Measurements from ENCODE around the gene C12orf42.

C12orf42 gene
- total RNA-seq: 0.37 to 8.6 (median 2.6) reads per million in 9 experiments

- H3K4me1 Mint-ChIP-seq (ENCODE audit: low read depth in 2 of 2): peaks cover 7 to 10% of the 10 kb centered on the region in 2 donors
- peak within 1 kb of the TSS; percentile 77 to 84 for H3K4me3 Mint-ChIP-seq
- peak within 1 kb of the TSS; percentile 49 to 84 for H3K27ac Mint-ChIP-seq
- no peaks in the 10 kb centered on the region for H3K9me3 Mint-ChIP-seq
- ATAC-seq (replicated peaks) (peak; percentile 89), DNase-seq (peak; percentile 45 to 52 (median 50))
- no peaks in the 10 kb centered on the region for H3K36me3 Mint-ChIP-seq (ENCODE audit: insufficient read depth)
- peaks cover 0 to 32% of the 10 kb centered on the region in 2 donors for H3K27me3 Mint-ChIP-seq
Observed at GRCh38 chr12:103495469-103496456, at the start of gene C12orf42. Gene C12orf42 (minus strand): TSS chr12:103495968. CDS start chr12:103478426, 17,542 bp downstream.

DNA sequence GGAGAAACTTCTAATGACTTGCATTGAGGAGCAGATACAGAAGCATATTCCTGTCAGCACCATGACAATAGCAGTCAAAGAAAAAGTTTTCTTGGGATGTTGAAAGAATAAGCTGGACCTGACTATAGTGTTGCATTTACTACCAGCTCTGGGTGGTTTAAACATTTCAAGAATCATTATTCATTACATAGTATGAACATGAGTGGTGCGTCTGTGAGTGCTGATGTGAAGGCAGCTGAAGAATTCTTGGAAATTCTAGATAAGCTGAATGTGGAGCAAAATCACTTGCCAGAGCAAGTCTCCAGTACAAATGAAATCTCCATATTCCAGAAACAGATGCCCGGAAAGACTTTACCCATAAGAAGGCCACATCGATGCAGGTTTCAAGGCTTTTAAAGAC is 46.3 kb upstream of the C12orf42 start:
- Mint-ChIP-seq H3K36me3 (ENCODE audit: insufficient read depth) (no peaks in the 10 kb centered on the region), H3K4me3 (no peak overlapping the region), H3K4me1 (ENCODE audit: low read depth in 2 of 2) (peaks cover 0 to 2% of the 10 kb centered on the region in 2 donors), H3K9me3 (no peaks in the 10 kb centered on the region), H3K27ac (no peak overlapping the region), H3K27me3 (peaks cover 0 to 7% of the 10 kb centered on the region in 2 donors)
- ATAC-seq (replicated peaks): no peak
- no peak for DNase-seq

- no peak overlapping the region for H3K4me3 Mint-ChIP-seq
- no peaks in the 10 kb centered on the region for H3K27me3 Mint-ChIP-seq
- no peak for ATAC-seq (replicated peaks)
- no peak for DNase-seq
- H3K4me1 Mint-ChIP-seq (ENCODE audit: low read depth in 2 of 2): peaks cover 0 to 2% of the 10 kb centered on the region in 2 donors
- no peaks in the 10 kb centered on the region for H3K36me3 Mint-ChIP-seq (ENCODE audit: insufficient read depth)
- no peak overlapping the region for H3K27ac Mint-ChIP-seq
- no peaks in the 10 kb centered on the region for H3K9me3 Mint-ChIP-seq
Observed at GRCh38 chr12:103540319-103540718, 44.6 kb upstream of the C12orf42 start.

GRCh38 chr12:103538397-103538796 is 42.6 kb upstream of the C12orf42 start:
- ATAC-seq (replicated peaks) (no peak), DNase-seq (no peak)
- no peaks in the 10 kb centered on the region for H3K9me3 Mint-ChIP-seq
- no peak overlapping the region for H3K27ac Mint-ChIP-seq
- H3K4me3 Mint-ChIP-seq: no peak overlapping the region
- no peaks in the 10 kb centered on the region for H3K36me3 Mint-ChIP-seq (ENCODE audit: insufficient read depth)
- no peaks in the 10 kb centered on the region for H3K27me3 Mint-ChIP-seq
- H3K4me1 Mint-ChIP-seq (ENCODE audit: low read depth in 2 of 2): peaks cover 0 to 2% of the 10 kb centered on the region in 2 donors

- peaks cover 14 to 21% of the 10 kb centered on the region in 2 donors for H3K27me3 Mint-ChIP-seq
- peaks cover 0 to 5% of the 10 kb centered on the region in 2 donors for H3K4me1 Mint-ChIP-seq (ENCODE audit: low read depth in 2 of 2)
- no peak overlapping the region for H3K27ac Mint-ChIP-seq
- no peak overlapping the region for H3K4me3 Mint-ChIP-seq
- DNase-seq: no peak
- no peaks in the 10 kb centered on the region for H3K36me3 Mint-ChIP-seq (ENCODE audit: insufficient read depth)
- peaks cover 0 to 2% of the 10 kb centered on the region in 2 donors for H3K9me3 Mint-ChIP-seq
- ATAC-seq (replicated peaks): no peak
Observed at GRCh38 chr12:103530307-103531066, 34.7 kb upstream of the C12orf42 start.

DNA sequence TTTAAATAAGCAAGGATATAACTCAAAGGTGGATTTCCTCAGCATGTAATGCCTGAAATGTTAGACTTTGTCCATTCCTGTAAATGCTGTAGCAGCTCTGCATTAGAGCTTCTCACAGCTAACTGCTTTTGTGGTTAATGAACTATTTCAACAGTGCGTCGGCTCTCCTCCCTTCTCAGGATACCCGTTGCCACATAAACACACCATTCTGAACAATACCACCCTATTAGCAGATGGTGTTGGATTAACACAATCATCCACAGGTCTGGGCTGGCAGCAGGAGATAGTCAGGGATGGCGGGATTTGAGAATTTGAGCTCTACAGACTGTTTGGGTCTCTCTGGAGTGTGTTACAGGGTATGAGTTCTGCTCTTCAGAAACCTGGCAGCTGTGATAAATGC is 33.5 kb upstream of the C12orf42 start:
- Mint-ChIP-seq H3K27me3 (peaks cover 14 to 21% of the 10 kb centered on the region in 2 donors), H3K4me1 (ENCODE audit: low read depth in 2 of 2) (peaks cover 0 to 5% of the 10 kb centered on the region in 2 donors), H3K9me3 (peaks cover 0 to 2% of the 10 kb centered on the region in 2 donors), H3K27ac (no peak overlapping the region), H3K4me3 (no peak overlapping the region), H3K36me3 (ENCODE audit: insufficient read depth) (no peaks in the 10 kb centered on the region)
- ATAC-seq (replicated peaks): no peak
- no peak for DNase-seq

DNA sequence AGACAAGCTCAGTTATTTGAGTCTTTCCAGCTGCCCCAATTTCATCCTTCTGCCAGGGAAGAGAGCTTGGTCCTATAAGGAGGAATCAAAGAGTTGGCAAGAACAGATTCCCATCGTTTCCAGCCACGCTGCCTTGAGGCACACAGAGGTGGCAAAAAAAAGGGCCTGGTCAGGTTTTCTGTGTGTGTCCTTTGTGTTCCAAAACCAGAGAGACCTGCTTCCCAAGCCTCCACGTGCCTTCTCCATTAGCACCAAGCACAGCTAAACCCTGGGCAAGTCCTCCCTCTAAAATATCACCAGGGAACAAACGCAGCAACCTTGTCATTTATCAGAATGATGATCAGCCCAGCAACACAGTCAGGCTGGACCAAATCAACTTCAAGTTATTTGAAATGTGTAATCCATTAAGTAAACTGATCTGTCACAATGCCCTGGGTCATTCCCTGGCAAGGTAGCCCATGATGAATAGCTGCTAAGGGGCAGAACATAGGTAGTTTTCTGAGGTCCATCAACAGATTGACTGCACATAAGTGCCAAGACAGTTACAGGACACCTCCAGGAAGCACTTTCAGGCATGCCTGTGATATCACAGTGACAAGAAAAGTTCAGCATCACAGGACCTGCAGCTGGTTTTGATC is 28.6 kb upstream of the C12orf42 start:
- H3K27me3 Mint-ChIP-seq: peaks cover under 1 to 21% of the 10 kb centered on the region in 2 donors
- no peaks in the 10 kb centered on the region for H3K36me3 Mint-ChIP-seq (ENCODE audit: insufficient read depth)
- peaks cover 0 to 2% of the 10 kb centered on the region in 2 donors for H3K9me3 Mint-ChIP-seq
- ATAC-seq (replicated peaks): no peak
- no peak overlapping the region for H3K4me3 Mint-ChIP-seq
- no peak for DNase-seq
- H3K4me1 Mint-ChIP-seq (ENCODE audit: low read depth in 2 of 2): no peaks in the 10 kb centered on the region
- no peak overlapping the region for H3K27ac Mint-ChIP-seq

DNA sequence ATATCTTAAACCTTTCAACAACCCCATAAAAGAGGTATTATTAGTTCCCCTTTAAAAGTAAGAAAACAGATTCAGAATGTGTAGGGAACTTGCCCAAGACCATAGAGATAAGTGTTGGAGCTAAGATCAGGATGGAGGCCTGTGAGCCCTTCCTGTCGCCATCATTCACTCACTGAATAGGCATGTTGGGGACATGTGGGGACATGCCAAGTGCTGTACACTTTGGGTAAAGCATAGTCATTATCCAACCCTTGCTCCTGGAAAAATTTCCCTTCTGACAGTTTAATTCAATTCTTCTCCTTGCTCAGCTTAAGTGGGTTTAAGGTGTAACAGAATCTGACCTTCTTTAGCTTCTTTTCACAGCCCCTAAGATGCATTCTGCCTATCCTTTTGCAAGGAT is 28.0 kb upstream of the C12orf42 start:
- Mint-ChIP-seq H3K36me3 (ENCODE audit: insufficient read depth) (no peaks in the 10 kb centered on the region), H3K4me1 (ENCODE audit: low read depth in 2 of 2) (no peaks in the 10 kb centered on the region), H3K27ac (no peak overlapping the region), H3K9me3 (peaks cover 0 to 2% of the 10 kb centered on the region in 2 donors), H3K27me3 (peaks cover 0 to 15% of the 10 kb centered on the region in 2 donors), H3K4me3 (no peak overlapping the region)
- ATAC-seq (replicated peaks) (no peak), DNase-seq (no peak)

GRCh38 chr12:103520686-103521215 is 25.0 kb upstream of the C12orf42 start:
- ATAC-seq (replicated peaks) (no peak), DNase-seq (no peak)
- H3K4me3 Mint-ChIP-seq: no peak overlapping the region
- peaks cover 0 to 11% of the 10 kb centered on the region in 2 donors for H3K27me3 Mint-ChIP-seq
- no peaks in the 10 kb centered on the region for H3K4me1 Mint-ChIP-seq (ENCODE audit: low read depth in 2 of 2)
- H3K36me3 Mint-ChIP-seq (ENCODE audit: insufficient read depth): no peaks in the 10 kb centered on the region
- no peaks in the 10 kb centered on the region for H3K9me3 Mint-ChIP-seq
- H3K27ac Mint-ChIP-seq: no peak overlapping the region

GRCh38 chr12:103519632-103520031 is 23.9 kb upstream of the C12orf42 start:
- Mint-ChIP-seq H3K27me3 (peaks cover 0 to 11% of the 10 kb centered on the region in 2 donors), H3K36me3 (ENCODE audit: insufficient read depth) (no peaks in the 10 kb centered on the region), H3K27ac (no peak overlapping the region), H3K9me3 (no peaks in the 10 kb centered on the region), H3K4me1 (ENCODE audit: low read depth in 2 of 2) (no peaks in the 10 kb centered on the region), H3K4me3 (no peak overlapping the region)
- DNase-seq: no peak
- no peak for ATAC-seq (replicated peaks)

DNA sequence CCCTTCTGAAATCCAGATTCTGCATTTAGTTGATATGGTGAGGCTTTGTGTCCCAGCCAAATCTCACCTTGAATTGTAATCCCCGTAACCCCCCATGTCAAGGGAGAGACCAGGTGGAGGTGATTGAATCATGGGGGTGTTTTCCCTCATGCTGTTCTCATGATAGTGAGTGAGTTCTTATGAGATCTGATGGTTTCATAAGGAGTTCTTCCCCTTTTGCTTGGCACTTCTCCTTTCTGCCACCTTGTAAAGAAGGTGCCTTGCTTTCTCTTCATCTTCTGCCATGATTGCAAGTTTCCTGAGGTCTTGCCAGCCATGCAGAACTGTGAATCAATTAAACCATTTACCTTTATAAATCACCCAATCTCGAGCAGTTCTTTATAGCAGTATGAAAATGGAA is 23.1 kb upstream of the C12orf42 start:
- Mint-ChIP-seq H3K36me3 (ENCODE audit: insufficient read depth) (no peaks in the 10 kb centered on the region), H3K9me3 (no peaks in the 10 kb centered on the region), H3K4me1 (ENCODE audit: low read depth in 2 of 2) (no peaks in the 10 kb centered on the region), H3K27ac (no peak overlapping the region), H3K4me3 (no peak overlapping the region), H3K27me3 (peaks cover 0 to 11% of the 10 kb centered on the region in 2 donors)
- no peak for DNase-seq
- no peak for ATAC-seq (replicated peaks)

GRCh38 chr12:103517161-103517560 is 21.4 kb upstream of the C12orf42 start:
- peaks cover 0 to 5% of the 10 kb centered on the region in 2 donors for H3K27me3 Mint-ChIP-seq
- H3K9me3 Mint-ChIP-seq: no peaks in the 10 kb centered on the region
- H3K4me3 Mint-ChIP-seq: no peak overlapping the region
- no peaks in the 10 kb centered on the region for H3K4me1 Mint-ChIP-seq (ENCODE audit: low read depth in 2 of 2)
- H3K27ac Mint-ChIP-seq: no peak overlapping the region
- no peaks in the 10 kb centered on the region for H3K36me3 Mint-ChIP-seq (ENCODE audit: insufficient read depth)
- DNase-seq: no peak
- no peak for ATAC-seq (replicated peaks)

DNA sequence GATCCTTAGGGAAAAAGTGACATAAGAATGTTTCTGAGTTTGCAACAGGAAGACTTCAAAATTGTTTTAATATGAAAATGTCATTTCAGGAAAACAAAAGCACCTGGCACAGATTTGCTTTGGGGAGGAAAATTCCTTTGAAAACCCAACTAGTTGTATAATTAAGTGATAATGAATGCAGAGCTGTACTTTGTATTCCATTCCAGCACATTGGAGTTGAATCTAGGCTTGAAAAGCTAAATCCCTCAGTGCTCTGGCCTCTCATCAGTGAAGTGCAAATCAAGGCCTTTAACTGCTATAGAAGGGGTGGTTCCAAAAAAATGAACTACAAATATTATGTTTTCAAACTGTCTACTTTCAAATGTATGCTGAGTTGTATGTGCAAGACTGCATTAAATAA is 19.6 kb upstream of the C12orf42 start:
- Mint-ChIP-seq H3K4me1 (ENCODE audit: low read depth in 2 of 2) (no peaks in the 10 kb centered on the region), H3K27ac (no peak overlapping the region), H3K27me3 (no peaks in the 10 kb centered on the region), H3K4me3 (no peak overlapping the region), H3K36me3 (ENCODE audit: insufficient read depth) (no peaks in the 10 kb centered on the region), H3K9me3 (no peaks in the 10 kb centered on the region)
- DNase-seq (no peak), ATAC-seq (replicated peaks) (no peak)
